Neural progenitor cell (in vitro differentiated cells): ENCODE data around the gene IPO8. TPM values are rescaled to one million over a fixed set of nuclear protein-coding genes. Genes with fewer than 3 reads are reported as not detected.

ENCODE experiments used
- DNase-seq: peaks from one replicate; pipeline ENCODE4 v3.0.0-alpha.2; 2016; ENCODE audit warnings: low spot score
- H2AFZ ChIP-seq: fragments of 200-600 bp; sonication (generic); replicated peaks from 2 replicates; pipeline ENCODE4 v1.6.1; 2016; ENCODE audit warnings: antibody characterized with exemption
- H3F3A ChIP-seq: fragments of 200-600 bp; sonication (generic); 2 replicates; pipeline ENCODE4 v1.6.1; 2016; ENCODE audit warnings: antibody characterized with exemption, low read depth
- H3K27ac ChIP-seq: fragments of 200-600 bp; sonication (generic); 2 replicates; pipeline ENCODE4 v1.5.1; 2016; ENCODE audit warnings: mild to moderate bottlenecking
- H3K27me3 ChIP-seq: fragments of 200-600 bp; sonication (generic); 2 replicates; pipeline ENCODE4 v1.6.1; 2016; ENCODE audit warnings: mild to moderate bottlenecking, moderate library complexity
- H3K36me3 ChIP-seq: fragments of 200-600 bp; sonication (generic); 2 replicates; pipeline ENCODE4 v1.5.1; 2016
- H3K4me1 ChIP-seq: fragments of 200-600 bp; sonication (generic); 2 replicates; pipeline ENCODE4 v1.6.1; 2016; ENCODE audit warnings: mixed run types
- H3K4me2 ChIP-seq: fragments of 200-600 bp; sonication (generic); 2 replicates; pipeline ENCODE4 v1.6.1; 2016
- H3K4me3 ChIP-seq: fragments of 200-600 bp; sonication (generic); 2 replicates; pipeline ENCODE4 v1.5.1; 2016
- H3K79me2 ChIP-seq: fragments of 200-600 bp; sonication (generic); 2 replicates; pipeline ENCODE4 v1.6.1; 2016; ENCODE audit warnings: low read depth
- H3K9ac ChIP-seq: fragments of 200-600 bp; sonication (generic); 2 replicates; pipeline ENCODE4 v1.6.1; 2016
- H3K9me3 ChIP-seq: fragments of 200-600 bp; sonication (generic); 2 replicates; pipeline ENCODE4 v1.5.1; 2016; ENCODE audit warnings: low read depth
- H4K20me1 ChIP-seq: fragments of 200-600 bp; sonication (generic); 2 replicates; pipeline ENCODE4 v1.6.1; 2016; ENCODE audit warnings: low read depth
- H3K27ac Mint-ChIP-seq: 3 replicates; pipeline ENCODE4 v1.8.0; 2021; ENCODE audit warnings: mixed read lengths
- H3K27me3 Mint-ChIP-seq: 2 replicates; pipeline ENCODE4 v1.8.0; 2022; ENCODE audit warnings: low read depth, mild to moderate bottlenecking, inconsistent platforms, moderate library complexity, mixed read lengths; ENCODE audit not compliant: insufficient read depth
- H3K36me3 Mint-ChIP-seq: 3 replicates; pipeline ENCODE4 v1.8.0; 2021; ENCODE audit warnings: mixed read lengths
- H3K4me1 Mint-ChIP-seq: 3 replicates; pipeline ENCODE4 v1.8.0; 2021; ENCODE audit warnings: mixed read lengths
- H3K4me3 Mint-ChIP-seq: 3 replicates; pipeline ENCODE4 v1.8.0; 2021; ENCODE audit warnings: mild to moderate bottlenecking, moderate library complexity, mixed read lengths
- H3K9me3 Mint-ChIP-seq: 3 replicates; pipeline ENCODE4 v1.8.0; 2020; ENCODE audit warnings: mixed read lengths
- CTCF ChIP-seq: fragments of 200-600 bp; sonication (generic); IDR thresholded peaks from 2 replicates; pipeline ENCODE4 v1.5.1; 2017; ENCODE audit warnings: antibody characterized with exemption, mild to moderate bottlenecking
- EZH2 ChIP-seq: fragments of 200-600 bp; sonication (generic); IDR thresholded peaks from 2 replicates; pipeline ENCODE4 v1.6.1; 2017; ENCODE audit warnings: antibody characterized with exemption, mild to moderate bottlenecking, moderate library complexity
- EZH2phosphoT487 ChIP-seq: fragments of 200-600 bp; sonication (generic); IDR thresholded peaks from 2 replicates; pipeline ENCODE4 v1.6.1; 2017; ENCODE audit warnings: antibody characterized with exemption
- total RNA-seq: library from RNA; depleted of rRNA; stranded (reverse); fragments of >200 nt; gene quantifications from 2 replicates; pipeline ENCODE4 v1.2.3, GENCODE V29; 2015; ENCODE audit warnings: low replicate concordance

IPO8 gene
- total RNA-seq, 1 donor from 2014 or later, result 54.5 TPM

GRCh38 chr12:30687265-30687986 is 8.2 kb downstream of the IPO8 start:
- Histone ChIP-seq H4K20me1 (no peaks in the 10 kb centered on the region), H3K4me2 (no peak overlapping the region), H3K4me3 (no peak overlapping the region), H2AFZ (no peak overlapping the region), H3K9ac (no peak overlapping the region), H3K4me1 (no peaks in the 10 kb centered on the region), H3F3A (no peaks in the 10 kb centered on the region), H3K9me3 (no peaks in the 10 kb centered on the region), H3K36me3 (peaks cover 4% of the 10 kb centered on the region), H3K27me3 (no peaks in the 10 kb centered on the region), H3K79me2 (peaks cover 11% of the 10 kb centered on the region), H3K27ac (no peak overlapping the region)
- DNase-seq, result no peak
- Mint-ChIP-seq H3K9me3 (no peaks in the 10 kb centered on the region), H3K27me3 (no peaks in the 10 kb centered on the region), H3K36me3 (peaks cover 4% of the 10 kb centered on the region), H3K4me1 (no peaks in the 10 kb centered on the region), H3K27ac (no peak overlapping the region), H3K4me3 (no peak overlapping the region)
- TF ChIP-seq EZH2phosphoT487 (no peak), CTCF (no peak), EZH2 (no peak)

DNA sequence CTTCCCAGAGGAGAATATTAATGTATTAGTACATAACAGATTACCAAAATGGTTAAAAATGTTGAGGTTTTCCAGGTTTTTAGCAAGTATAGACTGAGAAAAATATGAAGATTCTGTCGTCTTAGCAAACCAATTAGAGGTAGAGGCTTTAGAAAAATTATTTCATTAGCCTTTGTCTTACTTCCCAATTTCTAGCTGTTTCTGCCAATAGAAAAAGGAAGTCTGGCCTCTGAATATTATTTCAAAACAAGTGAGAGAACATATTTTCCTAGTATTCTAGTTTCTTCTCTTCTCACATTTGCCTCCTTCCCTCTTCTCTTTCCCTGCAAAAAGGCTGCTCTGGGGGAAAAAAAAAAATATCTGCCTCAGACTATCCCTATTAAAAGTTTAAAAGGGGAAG is 16.4 kb downstream of the IPO8 start:
- Histone ChIP-seq H3K36me3 (peaks cover 15% of the 10 kb centered on the region), H3K4me1 (no peaks in the 10 kb centered on the region), H2AFZ (no peak overlapping the region), H3K27ac (no peak overlapping the region), H3K27me3 (no peaks in the 10 kb centered on the region), H4K20me1 (peaks cover 4% of the 10 kb centered on the region), H3K79me2 (no peaks in the 10 kb centered on the region), H3K4me2 (no peak overlapping the region), H3F3A (no peaks in the 10 kb centered on the region), H3K9ac (no peak overlapping the region), H3K9me3 (no peaks in the 10 kb centered on the region), H3K4me3 (no peak overlapping the region)
- no peak overlapping the region for H3K27ac Mint-ChIP-seq
- no peak for DNase-seq
- H3K9me3 Mint-ChIP-seq, result no peaks in the 10 kb centered on the region
- H3K4me3 Mint-ChIP-seq, result no peak overlapping the region
- H3K27me3 Mint-ChIP-seq, result no peaks in the 10 kb centered on the region
- H3K4me1 Mint-ChIP-seq, result no peaks in the 10 kb centered on the region
- no peak for TF ChIP-seq EZH2
- H3K36me3 Mint-ChIP-seq, result peaks cover 26% of the 10 kb centered on the region

DNA sequence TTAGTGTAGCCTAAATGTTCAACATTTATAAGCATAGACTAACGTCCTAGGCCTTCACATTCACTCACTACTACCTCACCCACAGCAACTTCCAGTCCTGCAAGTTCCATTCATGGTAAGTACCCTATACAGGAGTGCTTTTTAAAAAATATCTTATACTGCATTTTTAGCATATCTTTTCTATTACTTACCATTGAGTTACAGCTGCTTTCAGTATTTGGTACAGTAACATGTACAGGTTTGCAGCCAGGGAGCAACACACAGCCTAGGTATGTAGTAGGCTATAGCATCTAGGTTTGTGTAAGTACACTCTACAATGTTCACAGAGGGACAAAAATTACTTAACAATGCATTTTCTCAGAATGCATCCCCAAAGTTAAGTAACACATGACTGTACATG is 17.4 kb downstream of the IPO8 start:
- H3K79me2 ChIP-seq, result no peaks in the 10 kb centered on the region
- H3K4me3 ChIP-seq, result no peak overlapping the region
- Mint-ChIP-seq H3K27me3 (no peaks in the 10 kb centered on the region), H3K9me3 (no peaks in the 10 kb centered on the region), H3K36me3 (peaks cover 28% of the 10 kb centered on the region), H3K4me1 (no peaks in the 10 kb centered on the region), H3K27ac (no peak overlapping the region), H3K4me3 (no peak overlapping the region)
- no peaks in the 10 kb centered on the region for H3K27me3 ChIP-seq
- H3K9ac ChIP-seq, result no peak overlapping the region
- H3K36me3 ChIP-seq, result peaks cover 23% of the 10 kb centered on the region
- H3K4me1 ChIP-seq, result no peaks in the 10 kb centered on the region
- no peaks in the 10 kb centered on the region for H3K9me3 ChIP-seq
- DNase-seq, result no peak
- H4K20me1 ChIP-seq, result peaks cover 4% of the 10 kb centered on the region
- TF ChIP-seq CTCF (no peak), EZH2phosphoT487 (no peak), EZH2 (no peak)
- H3K27ac ChIP-seq, result no peak overlapping the region
- no peak overlapping the region for H2AFZ ChIP-seq
- no peaks in the 10 kb centered on the region for H3F3A ChIP-seq
- H3K4me2 ChIP-seq, result no peak overlapping the region

DNA sequence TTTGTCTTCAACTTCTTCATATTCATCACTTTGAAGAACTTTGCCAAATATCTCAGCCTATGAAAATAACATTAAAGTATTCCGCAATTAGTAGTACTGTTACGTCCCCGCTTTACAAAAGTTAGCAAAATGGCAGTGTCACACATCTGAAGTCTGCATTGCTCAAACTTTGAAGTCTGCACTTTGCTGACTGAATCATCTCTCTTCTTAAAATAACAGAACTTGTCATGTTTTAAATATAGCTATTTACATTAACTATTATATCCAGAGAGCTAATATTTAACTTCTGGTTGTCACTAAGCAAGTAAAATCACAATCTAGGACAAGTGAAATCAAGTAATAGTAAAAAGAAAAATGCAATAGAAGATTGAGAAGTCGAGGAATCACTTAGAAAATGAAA is 34.5 kb downstream of the IPO8 start:
- H3K27ac Mint-ChIP-seq, result no peak overlapping the region
- H3K9me3 Mint-ChIP-seq, result no peaks in the 10 kb centered on the region
- Histone ChIP-seq H3K4me2 (no peak overlapping the region), H3K36me3 (peaks cover 5% of the 10 kb centered on the region), H3K4me1 (no peaks in the 10 kb centered on the region), H2AFZ (no peak overlapping the region), H3K79me2 (no peaks in the 10 kb centered on the region), H3K4me3 (no peak overlapping the region), H3K9ac (no peak overlapping the region), H3F3A (no peaks in the 10 kb centered on the region), H3K9me3 (no peaks in the 10 kb centered on the region), H3K27ac (no peak overlapping the region), H4K20me1 (no peaks in the 10 kb centered on the region), H3K27me3 (no peaks in the 10 kb centered on the region)
- TF ChIP-seq EZH2phosphoT487 (no peak), CTCF (no peak), EZH2 (no peak)
- peaks cover 10% of the 10 kb centered on the region for H3K36me3 Mint-ChIP-seq
- H3K4me3 Mint-ChIP-seq, result no peak overlapping the region
- DNase-seq, result no peak
- no peaks in the 10 kb centered on the region for H3K4me1 Mint-ChIP-seq
- no peaks in the 10 kb centered on the region for H3K27me3 Mint-ChIP-seq
